Fibroblast of peridontal ligament (primary cell): ENCODE measurements around the gene RAC2.

Experiments used
- DNase-seq: peaks from one replicate; pipeline ENCODE4 v3.0.0-alpha.2; 2010; ENCODE audit errors: extremely low read depth

RAC2 gene

DNA sequence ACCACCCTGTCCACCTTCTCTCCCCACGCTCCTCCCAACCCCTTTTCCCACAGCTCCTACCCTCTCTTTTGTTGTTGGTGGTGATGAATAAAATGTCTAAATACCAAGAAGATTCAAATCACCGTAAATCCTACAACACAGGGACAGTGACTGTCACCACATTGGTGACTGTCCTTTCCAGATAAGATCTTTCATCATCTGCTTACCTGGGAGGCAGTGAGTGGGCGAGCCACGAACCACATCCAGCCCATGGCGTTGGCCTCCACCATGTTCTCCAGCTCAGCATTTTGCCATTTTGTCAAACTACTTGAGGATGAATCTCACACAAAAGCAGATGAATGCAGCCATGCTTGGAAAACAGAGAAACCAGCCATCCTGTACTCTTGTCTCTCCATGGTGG lies 31.6 kb upstream of the RAC2 start:
- no peak for DNase-seq

GRCh38 chr22:37275134-37275533 lies 31.1 kb upstream of the RAC2 start:
- DNase-seq: no peak

- DNase-seq: no peak
These were observed 30.4 kb upstream of the RAC2 start for GRCh38 chr22:37274380-37274862.

DNA sequence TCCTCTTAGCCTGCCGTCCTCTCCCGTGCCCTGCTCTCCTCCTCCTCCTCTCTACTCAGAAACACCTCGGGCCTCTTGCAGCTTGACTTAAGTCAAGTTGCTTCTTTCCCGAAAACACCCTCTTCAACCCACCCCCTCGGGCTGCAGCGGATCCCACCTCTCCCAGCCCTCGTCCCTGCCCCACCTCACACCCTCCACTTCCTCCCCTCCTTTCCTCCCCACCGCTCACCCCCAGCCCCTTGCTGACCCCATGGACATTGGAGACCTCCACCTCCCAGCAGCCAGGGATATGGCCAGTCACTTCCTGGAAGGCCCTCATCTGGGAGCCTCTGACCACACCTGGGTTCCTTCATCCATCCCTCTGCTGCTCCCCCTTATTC lies 29.8 kb upstream of the RAC2 start:
- DNase-seq: no peak

DNA sequence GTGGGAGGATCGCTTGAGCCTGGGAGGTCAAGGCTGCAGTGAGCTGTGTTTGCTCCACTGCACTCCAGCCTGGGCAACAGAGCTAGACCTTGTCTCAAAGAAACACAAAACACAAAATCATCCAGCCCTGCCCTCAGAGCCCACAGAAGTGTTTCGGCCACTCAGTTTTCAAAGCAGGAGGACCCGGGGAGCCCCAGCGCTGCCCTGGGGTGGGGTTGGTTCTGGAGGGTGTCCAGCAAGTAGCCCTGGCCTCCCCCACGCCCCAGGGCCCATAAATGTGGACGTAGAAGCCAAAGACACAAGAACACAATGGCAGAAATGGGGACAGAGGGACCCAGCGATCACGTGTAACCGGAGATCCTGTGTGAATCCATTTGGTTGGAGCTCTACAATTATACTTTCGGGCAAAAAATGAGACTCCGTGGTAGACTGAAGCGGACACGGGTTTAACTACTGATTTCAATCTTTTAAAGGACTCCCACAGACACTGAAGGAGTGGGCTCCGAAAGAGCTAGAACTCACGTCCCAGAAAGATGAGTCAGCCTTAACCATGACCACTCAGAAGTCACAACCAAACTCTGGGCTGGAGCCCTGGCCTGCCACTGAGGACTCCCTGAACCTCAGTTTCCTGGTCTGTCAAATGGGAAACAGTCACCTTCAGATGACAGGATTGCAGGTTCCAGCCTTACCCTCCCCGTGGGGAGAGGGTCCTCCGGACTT lies 29.2 kb upstream of the RAC2 start:
- DNase-seq: peak; percentile 71

DNA sequence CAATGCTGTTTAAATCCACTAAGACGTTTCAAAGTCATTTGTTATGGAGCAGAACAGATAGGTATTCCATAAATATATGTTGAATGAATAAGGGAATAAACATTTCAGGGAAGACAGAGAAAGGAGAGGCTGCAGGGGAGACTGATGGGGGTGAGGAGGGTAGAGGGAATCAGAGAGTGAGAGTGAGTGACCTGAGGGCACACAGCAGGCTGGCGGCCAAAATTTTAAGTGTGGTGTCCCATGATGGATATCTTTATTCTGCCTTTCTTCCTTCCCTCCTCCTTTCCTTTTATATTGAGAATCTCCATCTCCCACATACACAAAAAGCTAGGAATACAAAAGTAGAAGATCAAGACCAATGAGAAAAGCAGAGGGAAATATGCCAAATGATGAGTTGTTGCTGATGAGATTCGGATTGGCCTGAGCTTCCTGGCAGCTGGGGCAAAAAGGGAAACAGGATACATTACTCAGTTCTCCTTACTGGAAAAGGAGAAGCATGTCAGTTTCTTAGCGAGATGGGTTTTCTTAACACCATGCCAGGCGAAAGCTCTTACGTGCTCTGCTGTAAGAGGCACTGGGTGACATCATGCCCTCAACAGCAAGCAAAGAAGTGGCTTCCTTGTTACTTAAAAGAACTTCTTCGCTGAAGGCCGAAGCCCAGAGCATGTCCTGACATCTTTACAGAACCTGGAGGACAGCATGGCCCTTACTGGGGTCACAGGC lies 27.0 kb upstream of the RAC2 start:
- DNase-seq: peak; percentile 17

- DNase-seq: no peak
These were observed 26.0 kb upstream of the RAC2 start for GRCh38 chr22:37269936-37270678.

- DNase-seq: peak; percentile 48
These were observed 23.8 kb upstream of the RAC2 start for GRCh38 chr22:37267661-37268413.

GRCh38 chr22:37267135-37267587 lies 23.1 kb upstream of the RAC2 start:
- peak; percentile 24 for DNase-seq

DNA sequence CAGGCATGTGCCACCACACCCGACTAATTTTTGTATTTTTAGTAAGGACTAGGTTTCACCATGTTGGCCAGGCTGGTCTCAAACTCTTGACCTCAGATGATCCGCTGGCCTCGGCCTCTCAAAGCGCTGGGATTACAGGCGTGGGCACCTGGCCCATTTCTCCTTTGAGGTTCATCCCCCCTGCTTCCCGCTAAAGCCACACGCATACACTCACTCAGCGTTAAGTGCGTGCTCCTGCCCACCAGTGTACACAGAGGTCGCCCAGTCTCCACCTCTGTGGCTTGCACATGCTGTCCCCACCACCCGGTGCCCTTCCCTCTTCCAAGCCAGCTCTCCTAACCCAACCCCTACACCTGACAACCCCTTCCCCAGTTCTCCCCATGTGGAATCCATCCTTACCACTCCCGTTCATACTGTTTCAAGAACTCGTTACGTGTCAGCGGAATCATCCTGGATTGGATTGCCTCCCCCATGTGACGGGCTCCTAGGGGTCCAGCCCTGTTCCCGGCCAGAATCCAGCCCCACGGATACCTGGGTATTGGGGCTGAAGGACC lies 22.6 kb upstream of the RAC2 start:
- DNase-seq: no peak

DNA sequence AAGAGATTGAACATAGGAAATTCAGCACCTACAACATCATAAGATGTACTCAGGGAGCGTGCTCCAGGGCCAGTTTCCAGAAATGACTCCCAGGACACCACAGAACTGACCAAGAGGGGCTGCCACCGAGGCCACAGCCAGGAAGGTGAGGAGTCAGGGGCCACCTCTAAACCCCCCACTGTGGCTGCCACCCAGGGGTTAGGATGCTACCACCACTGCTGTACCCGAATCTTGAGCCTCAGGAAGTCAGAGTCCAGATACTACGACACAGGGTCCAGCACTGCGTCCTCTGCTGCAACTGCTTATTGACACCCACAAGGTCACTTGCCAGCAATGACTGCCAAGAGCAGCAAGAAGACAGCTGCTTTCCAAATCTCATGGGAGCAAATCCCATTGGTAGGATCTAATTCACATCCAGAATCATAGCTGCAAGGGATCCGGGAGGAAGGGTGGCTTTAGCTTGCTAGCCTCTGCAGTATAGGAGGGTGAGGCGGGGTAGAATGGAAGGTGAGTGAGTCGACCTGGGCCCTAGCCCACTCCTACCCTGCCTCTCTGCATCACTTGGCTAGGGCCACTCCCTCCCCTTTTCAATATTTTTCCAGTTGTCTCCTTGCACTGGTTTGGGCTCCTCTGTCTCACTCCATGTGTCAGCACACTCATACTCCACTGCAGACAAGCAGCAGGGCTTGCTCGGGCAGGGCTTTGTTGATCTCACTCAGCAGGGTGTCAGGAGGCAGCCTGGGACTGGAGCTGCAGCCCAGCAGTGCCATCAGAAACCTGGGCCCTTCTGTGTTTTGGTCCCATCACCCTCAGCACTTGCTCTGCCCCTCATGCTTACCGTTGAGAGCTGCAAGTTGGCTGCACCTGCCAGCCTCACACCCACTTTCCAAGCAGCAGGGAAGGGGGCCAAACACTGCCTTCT lies 20.2 kb upstream of the RAC2 start:
- no peak for DNase-seq

- DNase-seq: no peak
These were observed 18.3 kb upstream of the RAC2 start for GRCh38 chr22:37262346-37262745.

DNA sequence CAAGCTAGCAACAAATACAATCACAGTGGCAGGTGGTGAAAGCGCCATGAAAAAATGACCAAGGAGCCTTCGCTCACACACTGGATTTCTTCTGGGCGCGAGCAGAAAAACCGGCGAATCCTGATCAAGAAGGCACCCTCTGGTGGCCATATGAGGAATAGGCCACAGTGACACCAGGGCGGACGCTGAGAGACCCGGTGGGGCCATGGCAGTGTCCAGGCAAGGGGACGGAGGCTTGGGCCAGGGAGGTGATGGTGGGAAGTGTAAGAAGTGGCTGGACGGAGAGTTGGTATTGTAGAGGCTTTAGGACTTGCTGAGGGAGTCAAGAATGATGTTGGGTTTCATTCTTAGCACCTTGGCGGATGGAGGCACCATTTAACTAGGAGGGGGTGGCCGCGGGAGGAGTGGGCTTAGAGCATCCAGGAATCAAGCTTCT lies 16.9 kb upstream of the RAC2 start:
- DNase-seq: peak; percentile 44

- no peak for DNase-seq
These were observed 16.2 kb upstream of the RAC2 start for GRCh38 chr22:37260155-37260795.

DNA sequence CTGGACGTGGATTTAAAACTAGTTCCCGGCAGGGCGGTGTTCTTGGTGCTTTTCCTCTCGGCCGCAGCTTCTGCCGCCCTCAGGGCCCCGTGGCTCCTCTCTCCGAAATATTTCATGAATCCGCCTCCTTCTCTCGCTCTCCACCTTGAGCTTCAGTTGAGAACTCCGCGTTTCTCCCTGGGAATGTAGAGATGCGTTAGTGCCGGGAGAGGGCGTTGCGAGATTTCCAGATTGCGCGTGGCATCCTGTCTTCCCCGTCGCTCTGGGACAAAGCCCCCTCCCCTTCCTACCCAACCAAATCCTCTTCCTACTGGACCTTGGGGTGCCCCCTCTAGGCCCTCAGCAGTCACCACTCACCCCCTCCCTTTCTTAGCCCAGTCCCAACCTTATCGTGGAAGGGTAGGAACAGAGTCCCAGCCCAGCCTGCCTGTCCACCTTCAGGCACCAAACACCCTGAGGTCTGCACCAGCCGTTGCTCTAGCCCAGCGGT lies 15.5 kb upstream of the RAC2 start:
- peak; percentile 49 for DNase-seq

DNA sequence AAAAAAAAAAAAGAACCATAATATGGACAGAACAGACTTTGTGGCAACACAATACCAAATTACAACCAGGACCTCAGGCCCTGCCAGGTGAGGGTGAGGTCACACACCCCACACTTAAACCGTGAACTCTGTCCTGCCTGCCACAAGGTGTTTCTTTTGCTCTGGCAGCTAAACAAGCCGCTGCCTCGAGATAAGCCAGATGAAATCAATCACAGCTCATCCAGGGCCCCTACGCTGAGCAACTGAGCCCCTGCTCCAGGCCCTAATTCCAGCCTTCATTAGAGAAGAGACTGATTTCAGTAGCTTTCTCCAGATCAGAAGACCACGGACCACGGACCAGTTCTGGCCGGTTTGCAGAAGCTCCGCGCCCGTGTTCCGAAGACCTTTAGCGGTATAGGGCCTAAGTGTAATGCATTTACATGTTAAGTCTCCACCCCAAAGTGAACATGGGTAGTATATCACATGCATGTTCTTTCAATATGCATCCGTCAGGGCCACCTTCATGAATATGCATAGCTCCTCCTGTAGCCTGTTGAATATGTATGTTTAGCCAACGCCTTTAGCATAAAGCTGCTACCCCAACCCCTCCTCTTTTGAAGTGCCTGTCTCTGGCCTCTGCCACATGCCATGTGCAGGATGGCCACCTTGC lies 14.8 kb upstream of the RAC2 start:
- no peak for DNase-seq

- DNase-seq: no peak
These were observed 14.1 kb upstream of the RAC2 start for GRCh38 chr22:37258005-37258752.

DNA sequence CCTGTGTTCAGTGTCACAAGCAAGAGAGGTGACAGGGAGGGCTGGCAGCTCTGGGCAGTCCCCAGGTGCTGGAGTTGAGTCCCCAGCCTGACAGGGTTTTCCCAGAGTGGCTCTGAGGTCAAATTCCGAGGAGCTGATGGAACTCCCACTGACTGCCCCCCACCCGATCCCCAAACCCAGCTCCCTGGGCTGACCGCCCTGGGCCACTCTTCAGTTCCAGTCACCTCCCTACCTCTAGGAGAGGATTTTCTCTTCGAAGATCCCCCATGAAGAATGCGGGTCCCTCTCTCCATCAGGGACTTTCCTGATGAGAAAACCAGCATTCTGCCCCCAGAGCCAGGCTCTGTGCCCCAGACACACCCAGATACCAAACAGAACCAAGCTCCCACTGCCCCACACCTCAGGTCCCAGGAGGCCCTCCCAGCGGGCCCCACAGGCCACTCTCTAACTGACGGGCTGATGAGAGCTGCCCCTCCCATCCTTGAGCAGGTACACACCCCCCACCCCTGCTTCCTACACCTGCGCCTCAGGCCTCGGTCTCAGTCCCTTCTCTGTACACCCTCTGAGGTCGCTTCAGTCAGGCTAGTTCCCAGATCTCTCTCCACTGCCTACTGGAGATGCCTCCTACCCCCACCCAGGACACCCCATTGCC lies 12.1 kb upstream of the RAC2 start:
- no peak for DNase-seq
